Globus pallidus (tissue), 1 donor: ENCODE results near the gene DUS2.
"Not testable (repeated sequence)": the region's sequence is repeated elsewhere in the genome, so short reads cannot be mapped to it uniquely, and the experiment has no call there.

ENCODE experiments used
- DNase-seq: peaks from one replicate; pipeline ENCODE4 v3.0.0-alpha.2; 2015; ENCODE audit warnings: low spot score

The DUS2 gene

DNA sequence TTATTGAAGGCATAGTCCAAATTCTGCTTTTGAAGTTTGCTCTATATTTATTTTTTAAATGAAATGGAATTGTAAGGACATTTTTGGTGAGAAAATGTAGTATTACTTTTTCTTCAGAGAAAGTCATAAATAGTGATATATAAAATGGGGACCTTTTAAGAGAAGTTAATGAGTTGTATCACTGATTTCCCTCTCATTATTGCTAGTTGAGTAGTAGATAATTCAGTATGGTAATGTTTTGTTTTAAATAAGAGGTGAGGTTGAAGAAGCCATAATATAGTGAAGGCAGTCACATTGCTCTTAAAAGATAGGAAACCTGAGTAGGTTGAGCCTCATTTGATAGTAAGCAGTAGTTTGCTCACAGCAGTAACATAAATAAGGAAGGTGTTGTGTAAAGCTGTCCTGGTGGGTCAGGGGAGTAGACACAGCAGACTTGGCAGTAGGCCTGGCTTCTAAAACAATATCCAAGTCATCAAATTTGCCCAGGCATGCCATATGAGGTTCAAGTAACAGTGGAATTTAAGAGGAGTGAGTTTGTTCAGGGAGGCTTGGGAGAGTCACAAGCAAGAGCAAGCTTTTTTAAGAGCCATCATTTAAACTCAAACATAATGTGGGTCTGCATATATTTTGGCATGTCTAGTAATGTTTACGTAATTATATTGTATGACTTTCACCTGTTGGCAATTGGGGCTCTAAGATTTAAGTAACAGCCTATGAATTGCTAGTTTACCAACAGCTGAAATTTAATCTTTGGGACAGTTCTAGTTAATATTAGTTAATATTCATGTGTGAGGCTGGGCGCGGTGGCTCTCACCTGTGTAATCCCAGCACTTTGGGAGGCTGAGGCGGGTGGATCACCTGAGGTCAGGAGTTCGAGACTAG is 68.5 kb downstream of the DUS2 start:
- no peak for DNase-seq

DNA sequence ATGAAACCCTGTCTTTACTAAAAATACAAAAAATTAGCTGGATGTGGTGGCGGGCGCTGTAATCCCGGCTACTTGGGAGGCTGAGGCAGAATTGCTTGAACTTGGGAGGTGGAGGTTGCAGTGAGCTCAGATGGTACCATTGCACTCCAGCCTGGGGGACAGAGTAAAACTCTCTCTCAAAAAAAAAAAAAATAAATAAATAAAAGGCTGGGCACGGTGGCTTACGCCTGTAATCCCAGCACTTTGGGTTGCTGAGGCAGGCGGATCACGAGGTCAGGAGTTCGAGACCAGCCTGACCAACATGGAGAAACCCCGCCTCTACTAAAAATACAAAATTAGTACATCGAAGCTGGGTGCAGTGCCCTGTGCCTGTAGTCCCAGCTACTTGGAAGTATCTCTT is 69.2 kb downstream of the DUS2 start:
- not testable (repeated sequence) for DNase-seq

DNA sequence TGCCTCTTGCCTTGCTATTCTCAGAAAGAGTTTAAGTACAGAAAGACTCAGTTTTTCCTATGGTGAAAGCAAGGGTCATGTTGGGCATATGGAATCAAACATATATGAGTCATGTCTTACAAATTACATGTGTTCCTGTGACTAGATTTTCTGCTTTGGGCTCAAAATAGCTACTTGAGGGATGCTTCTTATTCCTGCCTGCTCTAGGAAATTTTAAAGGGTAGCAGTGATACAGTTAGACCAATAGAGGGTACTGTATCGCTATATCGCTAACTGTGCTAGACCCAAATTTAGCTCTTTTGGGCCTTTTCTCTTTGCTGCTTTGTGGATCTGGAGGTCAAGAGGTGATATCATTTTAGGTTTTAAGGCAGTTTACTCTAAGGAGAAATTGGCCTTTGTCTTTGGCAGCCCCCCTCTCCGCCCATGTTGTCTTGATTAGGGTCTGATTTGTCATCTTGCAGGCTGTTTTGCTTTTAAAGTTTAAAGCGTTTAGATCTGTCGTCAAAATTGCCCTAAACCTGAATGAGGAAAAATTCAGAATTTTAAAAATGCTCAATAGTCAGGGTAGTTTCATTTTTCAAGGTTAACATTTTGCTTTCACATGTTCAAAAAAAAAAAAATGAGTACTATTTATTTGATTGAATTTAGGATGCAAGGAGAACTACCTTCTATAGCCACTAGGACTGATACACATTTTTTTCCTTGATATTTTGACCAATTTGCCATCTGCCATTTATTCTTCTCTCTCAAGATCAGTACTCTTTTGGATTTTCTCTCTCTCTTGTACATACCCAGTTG is 70.9 kb downstream of the DUS2 start:
- peak; percentile 37 for DNase-seq

DNA sequence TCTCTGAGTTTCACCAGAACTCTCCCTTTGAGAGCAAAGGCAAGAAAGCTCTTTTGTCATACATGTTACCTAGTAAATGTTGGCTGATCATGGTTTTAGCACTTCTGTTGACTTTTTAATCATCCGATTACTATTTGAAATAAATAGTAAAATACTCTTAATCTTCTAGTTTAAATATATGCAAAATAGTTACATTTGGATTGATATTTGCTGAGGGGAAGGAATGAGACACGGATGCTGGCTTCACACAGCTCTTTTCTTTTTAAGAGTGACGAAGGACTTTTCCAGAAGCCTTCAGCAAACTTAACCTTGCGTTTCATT is 71.5 kb downstream of the DUS2 start:
- no peak for DNase-seq

DNA sequence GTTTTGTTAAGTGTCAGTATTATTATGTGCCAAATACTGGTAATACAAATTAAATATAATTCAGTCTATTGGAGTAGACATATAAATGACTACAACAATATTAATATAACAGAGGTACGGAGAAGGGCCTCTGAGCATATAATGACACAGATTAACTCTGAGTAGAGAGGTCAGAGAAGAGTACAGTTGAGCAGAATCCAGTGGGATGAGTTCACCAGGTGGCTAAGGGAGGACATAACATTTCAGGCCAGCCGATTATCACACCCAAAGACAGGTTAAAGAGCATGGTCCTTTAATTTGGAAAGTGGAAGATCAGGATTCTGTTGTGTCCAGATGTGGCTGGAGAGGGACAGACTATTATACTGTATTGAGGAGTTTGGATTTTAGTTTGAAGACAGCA is 73.4 kb downstream of the DUS2 start:
- DNase-seq, result no peak

DNA sequence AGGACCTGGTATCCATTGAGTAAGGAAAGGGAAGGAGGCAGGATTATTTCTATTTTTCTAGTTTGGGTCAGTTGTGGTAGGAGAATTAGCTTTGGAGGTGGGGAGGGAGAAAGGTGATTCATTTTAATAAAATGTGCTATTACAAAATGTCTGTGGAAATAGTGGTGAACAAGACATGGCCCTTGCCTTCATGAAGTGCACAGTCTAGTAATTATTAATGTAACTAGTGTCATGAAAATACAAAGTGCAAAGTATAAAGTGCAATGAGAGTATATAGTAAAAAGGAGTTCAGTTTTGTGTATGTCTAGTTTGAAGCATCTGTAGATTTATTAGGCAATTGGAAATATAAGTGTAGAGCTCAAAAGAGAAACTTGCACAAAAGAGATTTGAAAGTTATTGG is 74.0 kb downstream of the DUS2 start:
- no peak for DNase-seq

DNA sequence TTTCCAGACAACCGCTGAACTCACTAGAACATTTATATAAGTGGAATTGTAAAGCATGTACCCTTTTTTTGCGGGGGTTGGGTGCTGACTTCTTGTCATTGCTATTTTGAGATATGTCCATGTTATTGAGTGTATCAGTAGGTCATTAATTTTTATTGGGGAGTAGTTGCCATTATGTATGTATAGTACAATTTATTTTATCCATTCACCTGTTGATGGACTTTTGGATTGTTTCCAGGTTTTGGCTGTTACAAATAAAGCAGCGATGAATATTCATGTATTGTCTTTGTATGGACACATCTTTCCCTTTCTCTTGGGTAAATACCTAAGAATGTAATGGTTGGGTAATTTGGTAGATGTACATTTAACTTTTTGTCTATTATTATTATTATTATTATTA is 74.8 kb downstream of the DUS2 start:
- DNase-seq, result no peak

DNA sequence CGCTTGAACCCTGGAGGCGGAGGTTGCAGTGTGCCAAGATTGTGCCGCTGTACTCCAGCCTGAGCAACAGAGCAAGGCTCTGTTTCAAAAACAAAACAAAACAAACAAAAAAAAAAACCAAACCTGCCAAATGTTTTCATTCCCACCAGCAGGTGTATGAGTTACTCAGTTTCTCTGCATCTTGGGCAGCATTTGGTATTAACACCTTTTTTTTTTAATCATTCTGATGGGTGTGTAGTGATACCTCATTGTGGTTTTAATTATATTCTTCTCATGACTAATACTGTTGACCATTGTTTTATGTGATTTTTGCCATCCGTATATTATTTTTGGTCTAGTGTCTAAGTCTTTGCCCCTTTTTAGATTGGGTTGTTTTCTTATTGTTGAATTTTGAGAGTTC is 77.4 kb downstream of the DUS2 start:
- no peak for DNase-seq

DNA sequence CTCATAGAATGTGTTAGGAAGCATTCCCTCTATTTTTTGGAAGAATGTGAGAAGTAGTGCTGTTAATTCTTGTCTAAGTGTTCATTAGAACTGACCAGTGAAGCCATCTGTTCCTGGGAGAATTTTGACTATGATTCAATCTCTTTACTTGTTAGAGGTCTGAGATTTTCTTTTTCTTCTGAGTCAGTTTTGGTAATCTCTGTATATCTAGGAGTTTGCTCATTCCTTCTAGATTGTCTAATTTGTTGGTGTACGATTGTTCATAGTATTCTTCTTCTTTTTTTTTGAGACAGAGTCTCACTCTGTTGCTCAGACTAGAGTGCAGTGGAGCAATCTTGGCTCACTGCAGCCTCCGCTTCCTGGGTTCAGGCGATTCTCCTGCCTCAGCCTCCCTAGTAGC is 82.5 kb downstream of the DUS2 start:
- DNase-seq, result no peak

DNA sequence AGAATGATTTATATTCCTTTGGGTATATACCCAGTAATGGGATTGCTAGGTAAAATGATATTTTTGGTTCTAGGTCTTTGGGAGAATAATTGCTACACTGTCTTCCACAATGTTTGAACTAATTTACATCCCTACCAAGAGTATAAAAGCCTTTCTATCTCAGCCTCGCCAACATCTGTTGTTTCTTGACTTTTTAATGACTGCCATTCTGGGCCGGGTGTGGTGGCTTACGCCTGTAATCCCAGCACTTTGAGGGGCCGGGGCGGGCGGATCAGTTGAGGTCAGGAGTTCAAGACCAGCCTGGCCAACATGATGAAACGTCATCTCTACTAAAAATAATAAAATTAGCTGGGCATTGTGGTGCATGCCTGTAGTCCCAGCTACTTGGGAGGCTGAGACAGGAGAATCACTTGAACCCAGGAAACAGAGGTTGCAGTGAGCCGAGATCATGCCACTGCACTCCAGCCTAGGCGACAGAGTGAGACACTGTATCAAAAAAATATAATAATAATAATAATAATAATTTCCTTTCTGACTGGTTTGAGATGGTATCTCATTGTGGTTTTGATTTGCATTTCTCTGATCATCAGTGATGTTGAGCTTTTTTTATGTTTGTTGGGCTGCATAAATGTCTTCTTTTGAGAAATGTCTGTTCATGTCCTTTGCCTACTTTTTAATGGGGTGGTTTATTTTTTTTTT is 84.3 kb downstream of the DUS2 start:
- DNase-seq, result not testable (repeated sequence)

DNA sequence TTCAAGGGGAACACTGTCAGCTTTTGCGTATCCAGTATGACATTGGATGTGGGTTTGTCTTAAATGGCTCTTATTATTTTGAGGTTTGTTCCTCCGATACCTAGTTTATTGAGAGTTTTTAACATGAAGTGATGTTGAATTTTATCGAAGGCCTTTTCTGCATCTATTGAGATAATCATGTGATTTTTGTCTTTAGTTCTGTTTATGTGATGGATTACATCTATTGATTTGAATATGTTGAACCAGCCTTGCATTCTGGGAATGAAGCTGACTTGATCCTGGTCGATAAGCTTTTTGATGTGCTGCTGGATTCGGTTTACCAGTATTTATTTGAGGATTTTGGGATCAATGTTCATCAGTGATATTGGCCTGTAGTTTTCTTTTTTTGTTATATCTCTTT is 86.1 kb downstream of the DUS2 start:
- DNase-seq, result not testable (repeated sequence)

DNA sequence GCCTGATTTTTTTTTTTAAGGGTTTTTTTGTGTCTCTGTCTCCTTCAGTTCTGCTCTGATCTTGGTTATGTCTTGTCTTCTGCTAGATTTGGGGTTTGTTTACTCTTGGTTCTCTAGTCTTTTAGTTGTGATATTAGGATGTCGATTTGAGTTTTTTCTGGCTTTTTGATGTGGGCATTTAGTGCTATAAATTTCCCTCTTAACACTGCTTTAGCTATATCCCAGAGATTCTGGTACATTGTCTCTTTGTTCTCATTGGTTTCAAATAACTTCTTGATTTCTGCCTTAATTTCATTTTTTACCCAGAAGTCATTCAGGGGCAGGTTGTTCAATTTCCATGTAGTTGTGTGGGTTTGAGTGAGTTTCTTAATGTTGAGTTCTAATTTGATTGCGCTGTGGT is 87.5 kb downstream of the DUS2 start:
- not testable (repeated sequence) for DNase-seq

DNA sequence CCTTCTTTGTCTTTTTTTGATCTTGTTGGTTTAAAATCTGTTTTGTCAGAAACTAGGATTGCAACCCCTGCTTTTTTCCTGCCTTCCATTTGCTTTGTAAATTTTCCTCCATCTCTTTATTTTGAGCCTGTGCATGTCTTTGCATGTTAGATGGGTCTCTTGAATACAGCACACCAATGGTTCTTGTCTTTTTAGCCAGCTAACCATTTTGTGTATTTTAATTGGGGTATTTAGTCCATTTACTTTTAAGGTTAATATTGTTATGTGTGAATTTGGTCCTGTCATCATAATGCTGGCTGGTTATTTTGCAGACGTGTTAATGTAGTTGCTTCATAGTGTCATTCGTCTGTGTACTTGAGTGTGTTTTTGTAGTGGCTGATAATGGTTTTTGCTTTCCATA is 88.3 kb downstream of the DUS2 start:
- no peak for DNase-seq

DNA sequence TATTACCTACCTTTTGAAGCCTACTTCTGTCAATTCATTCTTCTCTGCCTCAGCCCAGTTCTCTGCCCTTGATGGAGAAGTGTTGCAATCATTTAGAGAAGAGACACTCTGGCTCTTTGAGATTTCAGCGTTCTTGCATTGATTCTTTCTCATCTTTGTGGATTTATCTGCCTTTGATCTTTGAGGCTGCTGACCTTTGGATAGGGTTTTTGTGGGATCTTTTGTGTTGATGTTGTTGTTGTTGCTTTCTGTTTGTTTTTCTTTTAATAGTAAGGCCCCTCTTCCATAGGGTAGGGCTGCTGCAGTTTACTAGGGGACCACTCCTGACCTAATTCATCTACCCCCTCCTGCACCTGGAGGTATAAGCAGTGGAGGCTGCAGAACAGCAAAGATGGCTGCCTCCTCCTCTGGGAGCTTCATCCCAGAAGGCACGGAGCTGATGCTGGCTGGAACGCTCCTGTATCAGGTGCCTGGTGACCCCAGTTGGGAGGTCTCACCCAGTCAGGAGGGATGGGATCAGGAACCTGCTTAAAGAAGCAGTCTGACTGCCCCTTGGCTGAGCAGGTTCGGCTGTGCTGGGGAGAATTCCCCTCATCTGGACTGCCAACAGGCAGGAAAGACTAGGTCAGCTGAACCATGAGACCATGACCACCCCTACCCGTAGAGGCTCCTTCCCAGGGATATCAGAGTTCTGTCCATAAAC is 90.1 kb downstream of the DUS2 start:
- no peak for DNase-seq

DNA sequence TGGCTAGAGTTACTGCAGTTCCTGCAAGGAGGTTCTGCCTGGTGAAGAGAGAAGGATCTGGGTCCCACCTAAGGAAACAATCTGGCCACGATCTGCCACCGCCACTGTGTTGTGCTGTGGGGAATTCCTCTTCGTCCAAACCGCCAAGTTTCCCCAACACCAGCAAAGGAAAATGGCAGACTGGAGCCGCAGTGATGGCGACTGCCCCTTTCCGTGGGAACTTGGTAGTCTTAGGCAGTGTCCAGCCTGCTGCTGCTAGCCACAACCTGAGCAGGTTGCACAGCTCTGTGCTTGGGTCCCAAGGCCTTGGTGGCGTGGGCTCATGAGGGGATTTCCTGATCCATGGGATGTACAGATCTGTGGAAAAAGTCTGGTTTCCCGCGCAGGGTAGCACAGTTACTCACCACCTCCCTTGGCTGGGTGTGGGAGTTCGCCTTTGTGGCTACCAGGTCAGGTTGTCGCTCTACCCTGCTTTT is 90.7 kb downstream of the DUS2 start:
- no peak for DNase-seq

DNA sequence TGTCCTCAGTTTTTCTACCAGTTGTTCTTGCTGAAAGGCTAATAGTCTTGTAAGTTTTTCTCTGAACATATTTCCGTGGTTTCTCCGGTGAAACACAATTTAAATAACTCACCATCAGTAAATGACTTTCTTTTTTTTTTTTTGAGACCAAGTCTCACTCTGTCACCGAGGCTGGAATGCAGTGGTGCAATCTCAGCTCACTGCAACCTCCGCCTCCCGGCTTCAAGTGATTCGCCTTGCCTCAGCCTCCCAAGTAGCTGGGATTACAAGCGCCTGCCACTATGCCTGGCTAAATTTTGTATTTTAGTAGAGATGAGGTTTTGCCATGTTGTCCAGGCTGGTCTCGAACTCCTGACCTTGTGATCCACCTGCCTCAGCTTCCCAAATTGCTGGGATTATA is 91.9 kb downstream of the DUS2 start:
- not testable (repeated sequence) for DNase-seq

DNA sequence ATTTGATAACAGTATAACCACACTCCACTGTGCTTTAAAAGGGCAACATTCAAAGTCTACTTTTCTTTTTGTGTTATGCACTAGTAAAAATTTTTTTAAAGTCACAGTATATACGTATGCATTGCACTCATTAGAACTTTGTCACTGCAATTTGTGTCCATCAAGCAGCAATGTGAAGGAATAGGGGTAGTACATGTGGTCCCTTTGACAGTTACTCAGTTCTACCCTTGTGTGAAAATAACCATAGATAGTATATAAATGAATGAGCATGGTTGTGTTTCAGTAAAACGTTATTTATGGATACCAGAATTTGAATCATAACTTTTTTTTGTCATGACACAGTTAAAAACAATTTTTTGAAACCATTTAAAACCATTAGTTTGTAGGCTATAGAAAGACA is 92.8 kb downstream of the DUS2 start:
- no peak for DNase-seq

DNA sequence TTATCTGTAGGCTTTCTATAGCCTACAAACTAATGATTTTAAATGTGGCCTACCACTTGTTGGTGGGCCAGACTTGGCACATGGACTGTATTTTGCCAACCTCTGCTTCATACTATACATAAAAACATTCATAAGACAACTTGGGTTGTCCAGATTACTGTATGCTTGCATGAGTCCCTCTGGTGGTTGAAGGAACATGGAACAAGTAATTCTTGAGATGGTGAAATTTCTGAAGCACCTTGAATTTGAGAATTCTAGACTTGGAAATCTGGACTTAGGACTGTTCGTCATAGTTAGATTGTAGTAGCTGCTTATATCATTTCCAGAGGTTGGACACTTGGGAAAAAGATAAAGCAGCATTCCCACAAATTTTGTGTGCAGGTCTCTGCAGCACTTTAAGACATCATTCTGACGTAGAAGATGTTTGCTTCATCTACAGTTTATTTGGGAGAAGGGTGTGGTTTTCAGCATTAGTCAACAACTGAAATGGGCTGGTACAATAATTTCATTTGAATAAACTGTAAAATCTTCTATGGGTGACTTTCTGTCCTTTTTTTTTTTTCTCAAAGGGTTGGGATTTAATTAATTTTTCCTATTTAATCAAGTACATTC is 93.3 kb downstream of the DUS2 start:
- no peak for DNase-seq

DNA sequence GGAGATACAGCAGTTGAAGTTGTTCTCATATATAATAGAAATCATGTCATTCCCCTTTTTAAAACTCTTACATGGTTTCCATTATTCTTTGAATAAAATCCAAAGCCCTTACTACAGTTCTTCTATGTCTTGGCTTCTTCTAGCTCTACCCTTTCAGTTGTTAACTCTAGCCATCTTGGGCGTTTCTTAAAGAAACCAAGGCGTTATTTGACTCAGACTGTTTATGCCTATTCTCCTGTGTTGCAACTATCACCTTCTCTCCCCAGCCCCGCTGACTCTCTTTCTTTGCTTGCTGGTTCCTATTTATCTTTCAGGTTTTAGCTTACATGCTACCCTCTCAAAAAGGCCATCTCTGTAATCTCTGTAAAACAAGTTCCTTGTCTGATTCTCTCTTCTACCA is 94.8 kb downstream of the DUS2 start:
- DNase-seq, result no peak

DNA sequence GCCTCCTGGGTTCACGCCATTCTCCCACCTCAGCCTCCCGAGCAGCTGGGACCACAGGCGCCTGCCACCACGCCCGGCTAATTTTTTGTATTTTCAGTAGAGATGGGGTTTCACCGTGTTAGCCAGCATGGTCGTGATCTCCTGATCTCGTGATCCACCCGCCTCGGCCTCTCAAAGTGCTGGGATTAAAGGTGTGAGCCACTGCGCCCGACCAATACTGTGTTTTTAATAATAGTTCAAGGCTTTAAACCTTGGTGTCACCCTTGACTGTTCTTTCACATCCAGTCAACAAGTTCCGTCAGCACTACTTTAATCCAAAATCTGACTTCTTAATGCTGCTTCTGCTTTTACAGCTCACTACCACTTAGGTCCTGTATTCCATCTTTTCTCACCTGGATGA is 95.9 kb downstream of the DUS2 start:
- DNase-seq, result not testable (repeated sequence)

DNA sequence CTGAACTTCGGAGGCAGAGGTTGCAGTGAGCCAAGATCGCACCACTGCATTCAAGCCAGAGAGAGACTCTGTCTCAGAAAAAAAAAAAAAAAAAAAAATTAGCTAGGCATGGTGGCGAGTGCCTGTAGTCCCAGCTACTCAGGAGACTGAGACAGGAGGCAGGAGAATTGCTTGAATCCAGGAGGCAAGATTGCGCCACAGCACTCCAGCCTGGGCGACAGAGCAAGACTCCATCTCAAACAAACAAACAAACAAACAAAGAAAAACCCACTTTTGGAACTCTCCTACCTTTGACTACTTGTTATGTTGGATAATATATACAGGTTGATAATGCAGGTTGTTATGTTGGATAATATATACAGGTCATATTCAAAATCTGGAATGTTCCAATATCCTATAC is 97.4 kb downstream of the DUS2 start:
- not testable (repeated sequence) for DNase-seq

DNA sequence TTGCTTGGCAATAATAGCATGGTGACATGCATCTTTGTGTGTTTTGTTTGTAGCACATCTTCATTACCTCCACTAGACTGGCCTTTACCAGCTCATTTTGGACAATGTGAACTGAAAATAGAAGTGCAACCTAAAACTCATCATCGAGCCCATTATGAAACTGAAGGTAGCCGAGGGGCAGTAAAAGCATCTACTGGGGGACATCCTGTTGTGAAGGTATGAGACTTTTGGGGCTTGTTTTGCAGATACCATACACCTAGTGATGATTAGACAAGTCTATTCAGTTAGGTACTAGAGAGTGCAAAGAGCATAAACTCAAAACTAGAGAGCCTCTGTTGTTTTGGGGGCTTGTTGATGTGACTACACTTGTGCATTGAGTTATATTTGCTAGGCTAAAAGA is 103.3 kb downstream of the DUS2 start:
- DNase-seq, result no peak
